GM18909 (cell line): Measurements from ENCODE around the gene LYPD6.

Experiments used
- ATAC-seq: cut with Tn5 transposase; IDR thresholded peaks from one replicate; pipeline ENCODE4 v1.9.1; 2021; ENCODE audit warnings: mild to moderate bottlenecking; ENCODE audit not compliant: unreplicated experiment, poor library complexity

Gene LYPD6

DNA sequence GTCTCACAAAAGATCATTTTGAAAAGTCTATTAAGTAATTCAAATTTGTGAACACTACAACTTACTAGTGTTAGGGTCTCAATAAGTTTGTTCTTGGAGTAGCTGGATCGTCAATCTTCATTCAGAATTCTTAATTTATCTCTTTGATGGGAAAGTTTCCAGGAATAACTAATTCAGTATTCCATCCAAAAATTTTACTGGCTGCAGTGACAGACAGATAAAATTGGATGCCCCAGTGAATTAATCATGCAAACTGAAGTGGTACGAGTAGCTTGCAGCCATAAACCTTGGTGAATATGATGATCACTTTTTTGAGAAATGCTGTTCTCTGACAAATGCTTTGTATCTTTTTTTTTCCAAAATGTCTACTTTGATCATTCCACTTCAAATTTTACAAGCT lies 112.8 kb downstream of the LYPD6 start:
- ATAC-seq, result no peak

DNA sequence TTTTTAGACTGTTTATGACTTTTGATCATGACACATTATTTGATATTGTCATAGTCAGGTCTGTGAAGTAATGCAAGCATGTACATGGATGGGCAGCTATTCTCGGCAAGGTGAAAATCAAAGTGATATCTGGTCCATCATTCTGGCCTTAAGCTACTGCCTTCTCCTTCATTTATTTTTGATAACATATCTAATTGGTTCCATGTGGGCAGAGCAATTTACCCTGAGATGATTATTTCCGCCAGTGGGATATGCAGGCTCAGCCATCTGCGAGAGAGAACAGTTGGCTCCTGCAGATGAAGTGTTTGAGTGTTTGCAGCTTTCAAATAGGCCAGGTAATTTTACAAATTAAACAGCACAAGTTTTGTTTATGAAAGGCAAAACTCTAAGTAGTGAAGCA lies 116.4 kb downstream of the LYPD6 start:
- no peak for ATAC-seq

DNA sequence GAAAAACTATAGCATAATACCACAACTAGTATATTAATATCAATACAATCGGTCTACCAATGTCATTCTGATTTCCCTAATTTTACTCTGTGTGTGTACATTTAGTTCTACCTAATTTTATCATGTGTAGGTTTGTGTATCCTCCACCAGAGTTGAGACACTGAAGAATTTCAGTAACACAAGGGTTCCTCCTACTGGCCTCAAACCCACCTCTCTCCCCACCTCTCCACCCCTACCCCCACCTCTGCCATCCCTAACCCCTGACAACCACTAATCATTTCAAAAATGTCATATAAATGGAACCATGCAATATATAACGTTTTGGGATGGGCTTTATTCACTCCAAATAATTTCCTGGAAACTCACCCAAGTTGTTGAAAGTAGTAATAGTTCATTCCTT lies 117.9 kb downstream of the LYPD6 start:
- no peak for ATAC-seq

GRCh38 chr2:149449017-149449416 lies 118.6 kb downstream of the LYPD6 start:
- no peak for ATAC-seq

DNA sequence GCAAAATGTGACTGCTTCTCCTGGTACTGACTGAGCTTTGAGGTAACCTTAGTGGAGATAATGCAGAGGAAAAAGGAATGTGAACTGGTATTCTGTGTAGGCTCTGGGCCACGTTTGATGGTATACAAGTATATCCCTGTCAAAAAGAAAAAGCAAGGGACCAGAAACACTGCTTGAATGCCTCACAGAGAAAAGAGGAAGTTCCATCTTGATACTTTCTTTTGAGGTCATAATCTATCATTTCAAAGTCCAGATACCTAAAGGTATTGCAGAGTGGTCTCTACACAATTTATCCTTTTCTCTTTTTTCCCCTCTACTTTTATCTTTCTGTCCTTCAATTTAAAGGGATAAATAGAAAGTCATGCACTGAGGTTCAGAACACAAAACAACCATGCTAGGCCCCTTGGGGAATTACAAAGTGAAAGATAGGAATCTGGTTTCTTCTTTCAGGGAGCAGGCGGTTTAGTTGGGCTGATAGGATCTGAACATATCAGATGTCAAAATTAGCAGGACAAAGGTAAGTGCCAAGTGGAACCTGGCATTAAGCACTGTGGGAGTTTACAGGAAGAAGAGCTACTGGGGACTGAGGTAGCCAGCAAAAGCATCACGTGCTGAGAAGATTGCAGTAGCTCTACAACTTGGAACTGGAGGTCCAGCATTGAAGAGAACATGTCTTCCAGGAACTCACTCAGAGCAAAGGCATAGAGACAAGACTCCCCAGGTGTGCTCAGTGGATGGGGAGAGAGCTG lies 121.2 kb downstream of the LYPD6 start:
- no peak for ATAC-seq

- no peak for ATAC-seq
These were observed 125.9 kb downstream of the LYPD6 start for GRCh38 chr2:149456285-149456684.

GRCh38 chr2:149458502-149458901 lies 128.1 kb downstream of the LYPD6 start:
- ATAC-seq, result no peak

DNA sequence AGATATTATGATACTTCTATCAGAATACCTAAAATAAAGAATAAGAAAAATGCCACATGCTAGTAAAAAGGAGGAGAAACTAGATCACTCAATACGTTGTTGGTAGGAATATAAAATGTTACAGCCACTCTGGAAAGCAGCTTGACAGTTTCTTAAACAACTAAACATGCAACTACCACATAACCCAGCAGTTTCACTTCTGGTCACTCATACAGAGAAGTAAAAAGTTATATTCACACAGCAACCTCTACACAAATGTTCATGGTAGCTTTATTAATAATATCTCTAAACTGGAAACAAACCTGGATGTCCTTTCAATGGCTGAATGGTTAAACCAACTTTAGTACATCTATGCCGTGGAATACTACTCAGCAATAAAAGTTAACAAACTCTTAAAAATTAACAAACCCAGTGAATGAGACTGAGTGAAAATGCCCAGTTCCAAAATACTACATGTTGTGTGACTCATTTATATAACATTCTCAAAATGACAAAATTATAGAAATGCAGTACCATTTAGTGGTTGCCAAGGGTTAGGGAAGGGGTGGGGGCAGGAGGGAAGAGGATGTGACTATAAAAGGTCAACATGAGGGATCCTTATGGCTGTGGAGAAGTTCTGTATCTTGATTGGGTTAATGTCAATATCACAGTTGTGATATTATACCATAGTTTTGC lies 133.1 kb downstream of the LYPD6 start:
- peak; percentile 97 for ATAC-seq

- ATAC-seq, result no peak
These were observed 134.0 kb downstream of the LYPD6 start for GRCh38 chr2:149464396-149464795.

DNA sequence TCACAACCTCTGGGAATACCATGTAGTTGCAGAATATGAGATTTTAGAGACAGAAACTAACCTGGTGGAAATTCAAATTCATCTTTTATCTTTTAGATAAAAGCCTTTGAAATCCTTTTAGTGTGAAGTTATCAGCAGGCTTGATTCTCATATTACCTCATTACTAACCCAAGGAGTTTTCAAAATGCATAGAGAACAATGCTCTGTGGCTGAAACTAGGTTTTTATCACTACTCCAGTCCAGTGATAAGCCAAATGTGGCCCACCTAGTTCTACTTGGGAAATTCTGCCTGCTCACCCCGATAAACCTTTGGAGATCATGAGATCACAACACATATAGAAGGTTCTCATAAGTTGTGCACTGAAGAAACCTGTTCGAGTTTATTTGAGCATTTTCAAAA lies 135.5 kb downstream of the LYPD6 start:
- ATAC-seq, result no peak

DNA sequence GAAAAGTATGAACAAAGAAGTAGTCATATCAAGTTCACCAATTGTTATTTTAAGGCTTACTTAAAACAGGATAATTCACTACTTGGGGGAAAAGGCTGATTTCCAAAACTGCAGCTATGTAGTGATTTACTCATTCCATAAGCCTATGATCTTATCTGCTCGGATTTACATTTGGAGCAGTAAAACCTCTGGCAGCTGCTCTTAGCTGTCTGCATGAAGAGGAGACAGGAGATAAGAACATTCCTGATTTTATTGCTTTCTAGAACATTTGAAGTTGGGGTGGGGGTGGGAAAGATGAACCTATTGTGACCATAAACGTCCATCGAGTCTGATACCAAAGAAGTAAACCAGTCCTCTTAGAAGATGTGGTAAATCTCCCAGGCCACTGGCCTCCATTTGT lies 136.2 kb downstream of the LYPD6 start:
- no peak for ATAC-seq

- no peak for ATAC-seq
These were observed 137.0 kb downstream of the LYPD6 start for GRCh38 chr2:149467436-149467835.

DNA sequence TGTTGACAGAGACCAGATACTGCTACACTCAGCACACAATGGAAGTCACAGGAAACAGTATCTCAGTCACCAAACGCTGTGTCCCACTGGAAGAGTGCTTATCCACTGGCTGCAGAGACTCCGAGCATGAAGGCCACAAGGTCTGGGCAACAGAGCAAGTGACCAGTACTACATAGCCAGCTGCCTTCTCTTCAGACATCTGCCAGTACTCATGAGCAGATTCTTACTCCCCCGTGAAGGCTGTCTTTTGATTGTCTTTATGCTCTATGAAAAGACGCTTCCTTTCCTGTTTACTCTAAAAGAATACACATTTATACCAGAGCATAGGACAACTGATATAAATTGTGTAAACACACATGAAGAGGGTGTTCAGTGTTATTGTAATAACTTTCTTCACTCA lies 138.2 kb downstream of the LYPD6 start:
- no peak for ATAC-seq

DNA sequence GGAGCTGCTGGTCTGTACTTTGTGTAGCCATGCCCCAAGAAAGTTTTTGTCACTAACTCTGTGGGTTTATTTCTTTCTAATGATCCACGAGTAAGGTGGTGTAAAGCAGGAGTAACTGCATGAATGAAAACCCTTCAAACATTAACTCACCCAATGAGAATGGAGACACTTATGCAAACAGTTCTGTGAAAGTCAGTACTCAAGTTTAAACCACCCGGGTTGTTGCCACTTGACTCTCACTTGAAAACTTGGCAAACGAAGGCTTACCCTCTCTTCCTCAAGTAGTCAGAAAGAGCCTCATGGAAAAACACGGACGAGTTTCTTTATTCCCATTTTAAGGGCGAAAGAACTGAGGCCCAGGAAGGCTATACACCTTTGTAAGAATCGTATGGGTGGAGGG lies 139.7 kb downstream of the LYPD6 start:
- no peak for ATAC-seq

GRCh38 chr2:149472413-149472812 lies 142.0 kb downstream of the LYPD6 start:
- ATAC-seq, result no peak

GRCh38 chr2:149473068-149473467 lies 142.7 kb downstream of the LYPD6 start:
- no peak for ATAC-seq

DNA sequence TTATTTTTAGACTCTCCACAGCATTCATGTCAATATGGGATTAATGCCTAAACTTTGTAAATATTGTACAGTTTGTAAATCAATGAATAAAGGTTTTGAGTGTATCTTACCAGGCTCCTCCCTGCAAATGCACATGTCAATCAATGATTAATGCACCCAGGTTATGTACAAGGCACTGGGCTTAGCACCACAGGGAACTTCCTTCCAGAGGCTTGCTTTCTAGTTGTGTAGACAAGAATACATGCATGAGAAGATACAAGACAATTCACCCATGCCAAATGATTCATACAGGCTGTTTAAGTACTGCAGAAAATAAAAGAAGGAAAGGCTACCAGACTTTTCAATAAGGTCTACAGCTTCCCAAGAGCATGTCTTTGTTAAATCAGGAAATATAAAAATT lies 143.1 kb downstream of the LYPD6 start:
- ATAC-seq, result no peak

DNA sequence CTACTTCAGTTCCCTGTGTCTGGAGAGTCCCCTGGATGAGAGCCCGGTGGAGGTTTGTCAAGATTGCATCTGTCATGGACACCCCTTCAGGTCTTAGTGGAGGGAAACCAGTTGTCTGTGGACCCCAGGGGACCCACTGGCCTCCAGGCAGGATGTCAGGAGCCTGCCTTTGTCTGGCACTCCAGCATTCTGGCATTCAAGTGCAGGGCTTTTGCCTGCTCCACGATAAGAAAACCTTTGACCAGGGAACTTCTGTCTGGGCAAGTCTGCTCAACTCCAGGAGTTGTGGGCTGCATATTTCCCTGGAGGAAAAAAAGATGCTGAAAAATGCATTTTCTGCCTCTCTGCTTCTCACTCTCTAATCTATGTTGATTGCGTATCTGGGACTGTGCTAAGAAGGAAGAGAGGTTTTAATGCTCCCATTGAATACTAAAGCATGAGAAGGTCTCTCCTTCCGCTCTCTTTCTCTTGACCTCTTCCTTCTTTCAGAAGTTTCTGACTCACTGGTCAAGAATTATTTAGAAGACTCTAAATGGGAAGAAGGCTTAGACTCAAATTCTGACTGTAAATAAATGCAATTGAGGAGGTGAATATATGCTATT lies 152.7 kb downstream of the LYPD6 start:
- ATAC-seq, result no peak

DNA sequence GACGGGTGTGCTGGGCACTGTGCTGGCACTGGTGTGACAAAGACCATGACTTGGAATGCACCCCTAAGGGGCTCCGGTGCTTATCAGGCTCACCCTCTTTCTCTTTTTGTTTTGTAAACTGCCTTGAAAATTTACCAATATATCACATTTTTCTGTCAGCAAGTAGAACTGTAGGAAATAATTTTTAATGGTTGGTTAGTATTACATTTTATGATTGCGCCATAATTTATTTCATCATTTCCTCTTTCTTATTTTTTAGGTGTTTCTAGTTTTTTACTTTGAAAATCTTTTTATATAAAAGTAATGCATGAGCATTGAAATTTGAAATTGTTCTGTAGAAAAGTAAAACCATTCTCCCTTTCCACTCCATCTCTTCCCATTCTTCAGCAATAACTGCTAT lies 156.3 kb downstream of the LYPD6 start:
- ATAC-seq, result no peak

- ATAC-seq, result no peak
These were observed 156.8 kb downstream of the LYPD6 start for GRCh38 chr2:149487189-149487588.

DNA sequence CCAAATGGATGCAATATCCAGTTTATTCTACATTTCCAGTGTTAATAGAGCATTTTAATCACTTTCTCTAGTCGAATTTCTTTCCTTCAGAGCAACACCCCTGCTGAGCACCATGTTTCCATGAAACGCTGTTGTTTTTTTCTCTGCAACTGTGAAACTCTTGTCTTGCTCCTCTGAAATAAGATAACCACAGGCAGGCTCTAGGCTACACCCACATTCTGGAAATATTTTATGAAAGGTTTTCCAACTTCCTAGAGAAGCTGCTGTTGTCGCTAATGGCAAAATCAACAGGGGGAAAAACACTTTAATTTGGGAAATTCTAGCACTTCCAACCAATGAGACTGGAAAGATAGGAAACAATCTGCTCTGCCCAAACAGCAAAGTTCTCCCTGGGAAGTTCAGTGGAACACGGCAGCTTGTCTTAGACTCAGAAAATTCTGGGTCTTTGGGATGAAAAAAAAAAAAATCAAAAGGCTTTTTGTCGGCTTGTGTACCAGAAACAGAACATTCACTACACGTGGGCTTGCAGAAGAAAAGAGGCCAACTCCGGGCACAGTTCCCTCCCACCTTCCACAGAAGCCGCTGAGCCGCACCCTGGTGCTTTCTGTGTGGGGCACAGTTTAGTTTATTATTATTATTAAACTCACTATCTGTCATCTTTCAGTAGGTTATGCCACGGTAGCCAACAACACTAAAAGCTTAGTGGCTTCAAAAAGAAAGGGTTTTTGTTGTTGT lies 158.5 kb downstream of the LYPD6 start:
- ATAC-seq, result no peak
